ENCODE data around the gene PWWP2B. TPM values are rescaled to one million over a fixed set of nuclear protein-coding genes. Genes with fewer than 3 reads are reported as not detected.
A peak's percentile ranks its signal among the peaks of the same experiment; 100 is the strongest.

PWWP2B gene
- total RNA-seq, 4 donors from 2014 or later = 14.9 to 27.3 (median 16.7) TPM

DNA sequence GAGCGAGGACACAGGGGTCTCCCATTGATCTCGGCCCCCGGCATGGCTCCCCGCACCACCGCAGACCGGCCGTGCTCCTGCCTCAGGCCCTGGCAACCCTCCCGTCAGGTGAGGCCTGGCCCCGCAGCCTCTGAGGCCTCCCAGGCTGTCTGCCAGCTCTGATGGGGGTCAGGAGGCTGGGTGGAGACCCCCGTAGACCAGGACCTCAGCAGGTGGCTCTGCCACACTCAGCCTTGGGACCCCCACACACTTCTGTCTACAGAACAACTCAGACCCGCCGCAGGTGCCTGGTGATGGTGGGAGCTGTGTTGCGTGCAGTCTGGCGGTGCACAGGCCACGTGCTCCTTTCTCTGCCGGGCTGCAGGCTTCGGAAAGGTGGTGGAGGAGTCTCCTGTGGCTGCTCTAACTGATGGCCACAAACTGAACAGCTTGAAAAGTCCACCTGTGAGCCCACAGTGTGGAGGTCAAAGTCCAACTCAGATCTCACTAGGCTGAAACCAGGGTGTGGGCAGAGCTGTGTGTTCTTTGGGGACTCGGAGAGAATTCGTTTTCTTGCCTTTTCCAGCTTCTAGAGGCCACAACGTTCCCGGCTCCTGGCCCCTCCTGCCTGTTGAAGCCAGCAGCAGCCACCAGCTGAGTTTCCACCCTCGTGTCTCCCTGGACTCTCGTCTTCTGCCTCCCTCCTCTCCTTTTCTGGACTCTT is 62.5 kb downstream of the PWWP2B start:
- Histone ChIP-seq H3K27me3 (peaks cover 0 to 29% (median 0%) of the 10 kb centered on the region in 4 donors), H3K4me1 (peaks cover 19 to 62% (median 31%) of the 10 kb centered on the region in 3 donors), H3K9me3 (no peaks in the 10 kb centered on the region), H3K27ac (peak overlapping the region in 2 of 4 donors; percentile 42 to 48), H3K36me3 (no peaks in the 10 kb centered on the region), H3K4me3 (no peak overlapping the region)
- WGBS, 2 donors = 65 to 69% methylated on average over 13 to 14 of the region's 23 CpGs
- no peak for TF ChIP-seq POLR2A (IDR thresholded peaks at IDR 0.05)
- TF ChIP-seq, protein P1, sequence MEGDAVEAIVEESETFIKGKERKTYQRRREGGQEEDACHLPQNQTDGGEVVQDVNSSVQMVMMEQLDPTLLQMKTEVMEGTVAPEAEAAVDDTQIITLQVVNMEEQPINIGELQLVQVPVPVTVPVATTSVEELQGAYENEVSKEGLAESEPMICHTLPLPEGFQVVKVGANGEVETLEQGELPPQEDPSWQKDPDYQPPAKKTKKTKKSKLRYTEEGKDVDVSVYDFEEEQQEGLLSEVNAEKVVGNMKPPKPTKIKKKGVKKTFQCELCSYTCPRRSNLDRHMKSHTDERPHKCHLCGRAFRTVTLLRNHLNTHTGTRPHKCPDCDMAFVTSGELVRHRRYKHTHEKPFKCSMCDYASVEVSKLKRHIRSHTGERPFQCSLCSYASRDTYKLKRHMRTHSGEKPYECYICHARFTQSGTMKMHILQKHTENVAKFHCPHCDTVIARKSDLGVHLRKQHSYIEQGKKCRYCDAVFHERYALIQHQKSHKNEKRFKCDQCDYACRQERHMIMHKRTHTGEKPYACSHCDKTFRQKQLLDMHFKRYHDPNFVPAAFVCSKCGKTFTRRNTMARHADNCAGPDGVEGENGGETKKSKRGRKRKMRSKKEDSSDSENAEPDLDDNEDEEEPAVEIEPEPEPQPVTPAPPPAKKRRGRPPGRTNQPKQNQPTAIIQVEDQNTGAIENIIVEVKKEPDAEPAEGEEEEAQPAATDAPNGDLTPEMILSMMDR (IDR thresholded peaks at IDR 0.05) = no peak
- intact Hi-C loops (cut with DNase I) = loop anchor here (2.0 to 5.0 kb wide), 3 partner anchors 78 to 237 kb away; partner anchors contain the start of gene INPP5A
- no peak for DNase-seq

DNA sequence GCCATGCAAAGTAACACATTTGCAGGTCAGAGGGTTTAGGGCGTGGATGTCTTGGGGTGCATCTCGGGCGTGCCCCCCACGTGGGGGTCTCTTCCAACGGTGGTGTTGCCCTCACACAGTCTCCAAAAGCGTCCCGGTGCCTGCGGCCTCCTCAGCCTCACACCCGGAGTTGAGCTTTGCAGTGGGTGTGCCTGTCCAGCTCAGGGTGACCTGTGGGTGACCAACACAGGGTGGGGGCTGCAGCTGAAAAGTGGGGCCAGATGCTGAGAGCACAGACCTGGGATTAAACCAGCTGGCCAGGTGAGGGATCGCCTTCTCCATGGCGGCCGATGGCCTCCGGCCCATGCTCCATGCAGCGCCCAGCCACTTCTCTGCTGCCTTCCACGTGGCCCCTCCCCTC is 63.1 kb downstream of the PWWP2B start:
- Histone ChIP-seq H3K36me3 (no peaks in the 10 kb centered on the region), H3K4me3 (no peak overlapping the region), H3K9me3 (no peaks in the 10 kb centered on the region), H3K27ac (no peak overlapping the region), H3K4me1 (peaks cover 23 to 68% (median 36%) of the 10 kb centered on the region in 3 donors), H3K27me3 (peaks cover 0 to 29% (median 0%) of the 10 kb centered on the region in 4 donors)
- DNase-seq = no peak
- TF ChIP-seq, protein P1 (IDR thresholded peaks at IDR 0.05) = no peak
- TF ChIP-seq POLR2A (IDR thresholded peaks at IDR 0.05) = no peak
- 61% methylated on average over 5 of the region's 15 CpGs; no CpG with 5 or more reads in 1 of the 2 donors for WGBS, 2 donors
- intact Hi-C loops (cut with DNase I) = no loop called here

DNA sequence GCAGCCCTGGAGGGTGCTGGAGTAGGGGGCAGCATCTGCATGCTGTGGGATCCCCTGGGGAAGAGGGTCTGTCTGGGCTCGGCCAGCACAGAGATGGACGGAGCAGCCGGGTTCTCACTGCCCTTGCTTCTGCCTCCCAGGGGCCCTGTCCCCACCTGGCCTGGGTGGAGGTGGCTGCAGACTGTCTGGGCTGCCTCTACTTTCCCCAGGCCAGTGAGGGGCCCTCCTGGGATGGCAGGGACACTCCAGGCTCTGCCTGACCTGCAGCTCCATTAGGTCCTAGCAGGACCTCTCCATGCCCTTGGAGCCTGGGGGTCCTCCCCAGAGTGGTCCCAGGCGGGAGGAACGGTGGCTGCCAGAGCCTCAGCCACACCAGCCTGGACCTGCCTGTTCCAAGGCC is 63.7 kb downstream of the PWWP2B start:
- peak overlapping the region in 1 of 4 donors; percentile 59 for H3K27ac ChIP-seq

DNA sequence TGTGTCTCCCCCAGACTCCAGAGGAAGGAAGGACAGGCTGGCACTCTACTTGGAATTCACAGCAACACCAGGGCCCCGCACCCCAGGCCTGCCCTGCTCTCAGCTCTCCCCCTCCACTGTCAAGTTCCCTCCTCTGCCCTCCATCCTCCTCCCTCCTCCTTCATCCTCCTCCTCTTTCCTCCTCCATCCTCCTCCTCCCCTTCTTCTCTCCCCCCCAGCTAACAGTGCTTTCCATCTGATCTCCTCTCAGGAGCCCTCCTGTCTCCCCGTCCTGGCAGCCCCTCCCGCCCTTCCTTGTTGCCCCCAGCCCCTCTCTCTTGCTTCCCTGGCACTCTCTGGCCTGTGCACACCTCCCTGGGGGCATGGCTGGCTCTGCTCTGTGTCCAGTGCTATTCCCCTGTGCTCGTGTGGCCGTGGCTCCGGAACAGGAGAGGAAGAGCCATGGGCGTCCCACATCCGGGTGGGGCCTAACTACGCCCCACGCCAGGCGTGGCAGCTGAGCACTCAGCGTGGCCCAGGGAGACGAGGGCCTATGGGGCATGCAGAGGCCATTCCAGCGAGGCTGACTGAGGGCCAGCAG is 64.2 kb downstream of the PWWP2B start:
- Histone ChIP-seq H3K4me3 (no peak overlapping the region), H3K9me3 (no peaks in the 10 kb centered on the region), H3K4me1 (peaks cover 29 to 79% (median 47%) of the 10 kb centered on the region in 3 donors), H3K27ac (peak overlapping the region in 2 of 4 donors; percentile 3 to 59), H3K36me3 (no peaks in the 10 kb centered on the region), H3K27me3 (peaks cover 0 to 20% (median 0%) of the 10 kb centered on the region in 4 donors)
- intact Hi-C loops (cut with DNase I) = no loop called here
- TF ChIP-seq, protein P1 (IDR thresholded peaks at IDR 0.05) = no peak
- TF ChIP-seq POLR2A (IDR thresholded peaks at IDR 0.05) = no peak
- 67 to 92% methylated on average over 4 to 7 of the region's 14 CpGs for WGBS, 2 donors
- DNase-seq = no peak

More for the DNA sequence above, 63.7 kb downstream of the PWWP2B start:
- no CpG with 5 or more reads among the region's 5 CpGs for WGBS, 2 donors
- no peak for TF ChIP-seq POLR2A (IDR thresholded peaks at IDR 0.05)
- TF ChIP-seq, protein P1 (IDR thresholded peaks at IDR 0.05) = no peak
- intact Hi-C loops (cut with DNase I) = no loop called here
- no peaks in the 10 kb centered on the region for H3K36me3 ChIP-seq
- H3K4me3 ChIP-seq = no peak overlapping the region
- no peaks in the 10 kb centered on the region for H3K9me3 ChIP-seq
- H3K27me3 ChIP-seq = peaks cover 0 to 25% (median 0%) of the 10 kb centered on the region in 4 donors
- H3K4me1 ChIP-seq = peaks cover 26 to 74% (median 42%) of the 10 kb centered on the region in 3 donors
- DNase-seq = no peak

DNA sequence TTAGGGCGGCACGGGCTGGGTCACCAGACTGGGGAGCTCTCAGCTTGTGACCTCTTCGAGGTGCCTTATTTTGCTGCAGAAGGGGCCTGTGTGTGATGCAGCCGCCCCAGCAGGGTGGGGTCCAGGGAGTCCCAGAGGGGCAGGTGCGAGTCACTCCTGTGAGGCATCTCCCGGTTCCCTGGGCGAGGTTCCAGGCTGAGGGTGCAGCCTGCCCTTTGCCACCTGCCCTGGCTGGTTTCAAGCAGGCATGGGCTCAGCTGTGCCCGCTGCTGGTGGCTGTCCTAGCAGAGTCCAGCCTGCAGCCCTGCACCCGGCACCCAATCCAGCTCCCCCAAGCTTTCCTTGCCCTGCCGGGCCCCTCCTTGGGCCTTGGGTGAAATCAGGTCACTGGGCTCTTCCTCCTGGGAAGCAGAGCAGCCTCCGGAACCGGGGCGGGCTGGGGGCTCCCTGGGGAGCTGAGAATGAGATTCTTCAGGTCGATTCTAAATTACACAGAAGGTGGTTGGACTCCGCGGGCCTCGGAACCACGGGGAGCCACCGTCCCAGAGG is 64.8 kb downstream of the PWWP2B start:
- H3K36me3 ChIP-seq = no peaks in the 10 kb centered on the region
- peaks cover 29 to 85% (median 48%) of the 10 kb centered on the region in 3 donors for H3K4me1 ChIP-seq
- no peaks in the 10 kb centered on the region for H3K9me3 ChIP-seq
- H3K27ac ChIP-seq = peak overlapping the region in 2 of 4 donors; percentile 3 to 59
- no peak overlapping the region for H3K4me3 ChIP-seq
- H3K27me3 ChIP-seq = peaks cover 0 to 15% (median 0%) of the 10 kb centered on the region in 4 donors
- WGBS, 2 donors = 65 to 93% methylated on average over 6 to 9 of the region's 19 CpGs
- DNase-seq = no peak
- TF ChIP-seq, protein P1 (IDR thresholded peaks at IDR 0.05) = no peak
- intact Hi-C loops (cut with DNase I) = no loop called here

Data from esophagus squamous epithelium (tissue), 5 donors.